GM19193 (cell line): ENCODE results near the gene ITIH6.

Experiments used
- POLR2A ChIP-seq: IDR thresholded peaks from 4 replicates; pipeline ENCODE4 v1.6.1; 2011; ENCODE audit not compliant: insufficient read depth, insufficient read length; ENCODE audit errors: extremely low read depth

The ITIH6 gene

DNA sequence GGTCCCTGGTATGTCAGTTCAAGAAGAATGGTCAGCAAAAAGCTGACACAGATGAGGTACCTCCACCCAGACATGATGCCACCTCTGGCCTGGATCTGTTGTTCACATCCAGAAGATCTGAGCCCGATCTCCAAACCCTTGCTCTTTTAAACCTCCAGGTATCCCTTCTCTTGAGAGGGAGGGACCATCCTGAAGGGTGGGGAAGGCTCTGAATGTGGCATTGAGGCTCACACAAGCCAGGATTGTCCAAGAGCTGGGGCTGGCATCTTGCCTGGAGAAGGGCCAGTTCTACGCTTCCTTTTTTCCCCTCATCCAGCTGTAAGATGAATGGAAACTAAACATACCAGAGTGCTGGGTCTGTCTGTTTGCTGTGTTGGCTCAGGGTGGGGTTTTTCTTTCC, at the start of gene ITIH6:
TSS of gene ITIH6 (minus strand) at position 119 of the 400 bp plus-strand sequence. CDS start at position 74, 45 bp downstream.
- TF ChIP-seq POLR2A = no peak

- TF ChIP-seq POLR2A = no peak
Measured at GRCh38 chrX:54843050-54843449, 45.0 kb upstream of the ITIH6 start.

GRCh38 chrX:54842607-54843006, 44.6 kb upstream of the ITIH6 start:
- TF ChIP-seq POLR2A = no peak

DNA sequence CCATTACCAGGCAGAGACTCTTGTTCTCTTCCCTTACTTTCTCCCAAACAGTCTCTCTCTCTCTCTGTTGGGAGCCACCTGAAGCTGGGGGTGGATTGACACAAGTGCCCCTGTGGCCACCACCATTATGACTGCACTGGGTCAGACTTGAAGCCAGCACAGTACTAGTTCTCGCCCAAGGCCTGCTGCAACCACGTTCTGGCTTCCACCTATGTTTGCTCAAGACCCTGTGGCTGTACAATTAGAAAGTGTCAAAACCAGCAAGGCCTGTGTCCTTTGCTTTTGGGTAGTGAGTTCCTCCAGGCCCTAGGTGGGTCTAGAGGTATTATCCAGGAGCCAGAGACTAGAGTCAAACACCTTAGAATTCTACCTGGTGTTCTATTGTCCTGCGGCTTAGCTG, 40.5 kb upstream of the ITIH6 start:
- TF ChIP-seq POLR2A = no peak

GRCh38 chrX:54826598-54826997, 28.5 kb upstream of the ITIH6 start:
- TF ChIP-seq POLR2A = no peak

GRCh38 chrX:54825716-54826438, 27.8 kb upstream of the ITIH6 start:
- no peak for TF ChIP-seq POLR2A

- no peak for TF ChIP-seq POLR2A
Measured at GRCh38 chrX:54824722-54825121, 26.7 kb upstream of the ITIH6 start.

DNA sequence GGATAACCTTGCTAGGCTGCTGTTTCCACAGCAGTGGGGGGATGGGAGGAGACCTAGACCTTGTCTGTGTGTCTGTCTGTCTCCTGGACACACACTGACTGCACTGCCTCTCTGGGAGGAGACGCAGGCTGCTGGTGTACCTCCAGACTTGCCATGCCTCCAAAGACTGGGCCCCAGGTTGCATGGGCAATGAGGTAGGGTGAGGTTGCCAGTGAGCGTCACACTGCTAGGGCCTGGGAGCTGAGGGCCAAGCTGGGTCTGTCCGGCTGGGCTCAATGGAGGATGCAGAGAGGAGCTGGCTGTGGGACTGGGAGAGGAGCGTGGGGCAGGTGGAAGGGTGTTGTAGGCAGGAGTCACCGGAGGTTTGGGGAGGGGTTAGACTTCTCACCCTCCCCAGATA, 26.1 kb upstream of the ITIH6 start:
- no peak for TF ChIP-seq POLR2A

GRCh38 chrX:54821310-54821709, 23.3 kb upstream of the ITIH6 start:
- no peak for TF ChIP-seq POLR2A

DNA sequence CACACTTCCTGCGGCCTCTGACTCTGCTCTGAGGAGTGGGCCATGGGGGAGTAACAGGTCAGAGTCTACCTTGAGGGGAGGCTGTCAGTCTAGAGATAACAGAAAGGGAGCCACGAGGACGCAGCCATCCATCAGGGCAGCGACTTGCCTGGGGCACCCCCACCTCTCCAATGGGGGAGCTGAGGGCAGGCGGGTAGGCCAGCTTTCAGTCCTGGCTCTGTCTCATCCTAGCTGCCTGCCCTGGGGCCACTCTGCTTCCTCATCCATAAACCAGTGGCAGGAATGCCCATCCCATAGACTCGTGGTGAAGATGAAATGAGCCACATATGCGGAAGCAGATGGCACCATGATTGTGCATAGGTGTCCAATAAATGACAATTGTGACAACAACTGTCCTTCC, 22.7 kb upstream of the ITIH6 start:
- no peak for TF ChIP-seq POLR2A

GRCh38 chrX:54819201-54819600, 21.1 kb upstream of the ITIH6 start:
- TF ChIP-seq POLR2A = no peak

DNA sequence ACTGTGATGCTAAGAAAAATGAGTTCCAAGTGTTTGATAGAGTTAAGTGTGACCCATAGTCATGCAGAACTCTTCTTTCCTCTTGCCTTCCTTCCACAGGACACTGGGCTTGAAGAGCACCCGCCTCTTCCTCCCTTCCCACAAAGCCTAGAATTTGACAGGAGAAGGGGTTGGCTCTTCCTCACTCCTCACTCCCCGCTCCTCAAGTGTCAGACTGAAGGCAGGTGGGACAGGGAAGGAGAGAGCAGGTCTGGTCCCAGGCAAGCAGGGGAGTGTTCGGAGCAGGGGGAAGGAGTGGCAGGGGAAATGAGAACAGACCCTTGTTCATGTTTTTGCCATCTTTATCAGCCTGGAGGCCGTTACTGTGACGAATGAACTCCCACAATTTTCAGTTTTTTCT, 20.2 kb upstream of the ITIH6 start:
- TF ChIP-seq POLR2A = no peak

DNA sequence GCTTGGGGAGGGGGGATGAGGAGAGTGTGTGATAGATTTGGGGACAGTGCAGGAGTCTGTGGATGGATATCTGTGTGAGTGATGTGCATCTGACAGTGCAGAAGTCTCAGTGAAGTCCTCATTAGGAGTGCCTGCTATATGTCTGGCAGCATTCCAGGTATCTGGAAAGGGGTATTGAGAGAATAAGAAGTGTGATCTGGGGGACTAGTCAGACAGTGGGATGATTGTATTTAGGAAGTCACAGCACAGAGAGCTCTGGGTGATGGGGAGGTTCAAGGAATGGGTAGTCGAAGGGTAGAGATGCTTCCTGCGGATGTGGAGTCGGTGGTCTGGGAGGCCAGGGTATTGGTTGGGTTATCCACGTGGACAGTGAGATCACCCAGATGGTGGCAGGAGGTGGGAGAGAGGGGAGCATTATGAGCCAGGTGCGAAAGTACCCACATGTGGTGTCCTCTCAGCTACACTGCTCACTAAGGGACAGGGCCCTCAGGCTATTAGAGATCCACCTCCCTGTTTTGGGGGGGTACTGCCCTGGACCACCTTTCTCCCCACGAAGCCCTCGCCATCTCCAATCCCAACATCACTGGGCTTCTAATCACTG, 19.3 kb upstream of the ITIH6 start:
- no peak for TF ChIP-seq POLR2A

GRCh38 chrX:54812306-54812705, 14.3 kb upstream of the ITIH6 start:
- TF ChIP-seq POLR2A = no peak

GRCh38 chrX:54811301-54811885, 13.3 kb upstream of the ITIH6 start:
- TF ChIP-seq POLR2A = no peak

DNA sequence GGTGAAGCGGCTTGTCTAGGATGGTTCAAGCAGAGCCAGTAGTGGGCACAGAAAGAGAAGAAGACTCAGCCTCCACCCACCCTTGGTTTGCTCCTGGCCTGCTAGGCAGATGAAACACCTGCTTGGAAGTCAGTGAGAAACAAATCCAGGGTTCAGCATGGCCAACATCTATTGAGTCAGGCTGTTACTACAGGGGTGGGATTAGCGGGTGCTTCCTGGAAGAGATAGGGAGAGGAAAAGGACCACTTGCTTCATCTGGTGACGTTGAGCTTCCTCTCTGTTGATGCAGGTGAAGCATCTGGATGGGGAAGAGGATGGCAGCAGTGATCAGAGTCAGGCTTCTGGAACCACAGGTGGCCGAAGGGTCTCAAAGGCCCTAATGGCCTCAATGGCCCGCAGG, 12.5 kb upstream of the ITIH6 start:
- TF ChIP-seq POLR2A = no peak
